ENCODE results near the gene SYNJ1.
A peak's percentile ranks its signal among the peaks of the same experiment; 100 is the strongest.
"Not testable (repeated sequence)": the region's sequence is repeated elsewhere in the genome, so short reads cannot be mapped to it uniquely, and the experiment has no call there.

The SYNJ1 gene

DNA sequence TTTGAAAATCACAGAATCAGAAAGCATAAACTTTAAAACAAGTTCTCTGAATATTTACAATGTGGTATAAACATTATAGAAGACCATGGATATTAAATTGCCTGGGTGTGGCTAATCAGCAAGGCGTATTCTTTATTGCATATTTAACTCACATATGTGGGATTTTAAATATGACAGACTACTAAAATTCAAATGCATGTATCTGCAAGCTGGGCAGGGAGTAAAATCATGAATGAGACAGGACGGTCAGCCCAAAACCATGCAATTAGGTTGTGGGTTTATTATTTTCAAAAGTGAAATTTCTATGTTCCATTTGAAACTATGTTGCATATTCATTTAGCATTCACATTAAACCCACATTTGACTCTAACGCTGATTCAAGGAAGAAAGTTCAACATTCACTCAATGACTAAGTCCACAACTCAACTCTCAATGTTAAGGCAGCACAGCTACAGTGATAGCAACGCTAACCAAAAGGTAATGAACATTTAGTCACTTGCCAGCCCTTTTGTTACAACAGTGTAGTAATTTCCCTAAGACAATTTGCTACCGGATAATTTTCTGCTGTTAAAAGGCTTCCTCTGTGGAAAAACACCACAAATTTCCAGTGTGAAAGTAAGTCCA lies 6.3 kb upstream of the SYNJ1 start:
- DNase-seq (ENCODE audit: low read depth), result no peak

GRCh38 chr21:32733356-32733755 lies 5.5 kb upstream of the SYNJ1 start:
- DNase-seq (ENCODE audit: low read depth), result no peak

DNA sequence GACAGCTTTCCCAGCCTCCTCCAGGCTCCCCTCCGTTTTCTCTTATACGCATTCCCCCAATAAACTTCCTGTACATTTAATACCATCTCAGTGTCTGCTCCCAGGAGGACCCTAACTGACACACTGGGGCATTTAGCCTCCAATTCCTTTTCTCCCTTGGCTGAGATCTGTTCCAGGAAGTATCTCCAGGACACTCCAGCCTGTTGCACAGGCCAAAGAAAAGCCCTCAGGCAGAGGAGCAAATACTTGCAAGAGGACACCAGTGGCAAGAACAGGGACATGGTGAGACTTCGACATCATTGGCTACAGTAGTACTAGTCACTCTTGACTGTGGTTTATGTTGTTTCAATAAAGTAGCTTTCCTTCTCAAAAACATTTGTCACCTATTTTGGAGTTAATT lies 4.7 kb upstream of the SYNJ1 start:
- no peak for DNase-seq (ENCODE audit: low read depth)

GRCh38 chr21:32728848-32729247 lies 1.0 kb upstream of the SYNJ1 start:
- no peak for DNase-seq (ENCODE audit: low read depth)

- no peak for DNase-seq (ENCODE audit: low read depth)
Measured at GRCh38 chr21:32728456-32728839, 635 bp upstream of the SYNJ1 start.

DNA sequence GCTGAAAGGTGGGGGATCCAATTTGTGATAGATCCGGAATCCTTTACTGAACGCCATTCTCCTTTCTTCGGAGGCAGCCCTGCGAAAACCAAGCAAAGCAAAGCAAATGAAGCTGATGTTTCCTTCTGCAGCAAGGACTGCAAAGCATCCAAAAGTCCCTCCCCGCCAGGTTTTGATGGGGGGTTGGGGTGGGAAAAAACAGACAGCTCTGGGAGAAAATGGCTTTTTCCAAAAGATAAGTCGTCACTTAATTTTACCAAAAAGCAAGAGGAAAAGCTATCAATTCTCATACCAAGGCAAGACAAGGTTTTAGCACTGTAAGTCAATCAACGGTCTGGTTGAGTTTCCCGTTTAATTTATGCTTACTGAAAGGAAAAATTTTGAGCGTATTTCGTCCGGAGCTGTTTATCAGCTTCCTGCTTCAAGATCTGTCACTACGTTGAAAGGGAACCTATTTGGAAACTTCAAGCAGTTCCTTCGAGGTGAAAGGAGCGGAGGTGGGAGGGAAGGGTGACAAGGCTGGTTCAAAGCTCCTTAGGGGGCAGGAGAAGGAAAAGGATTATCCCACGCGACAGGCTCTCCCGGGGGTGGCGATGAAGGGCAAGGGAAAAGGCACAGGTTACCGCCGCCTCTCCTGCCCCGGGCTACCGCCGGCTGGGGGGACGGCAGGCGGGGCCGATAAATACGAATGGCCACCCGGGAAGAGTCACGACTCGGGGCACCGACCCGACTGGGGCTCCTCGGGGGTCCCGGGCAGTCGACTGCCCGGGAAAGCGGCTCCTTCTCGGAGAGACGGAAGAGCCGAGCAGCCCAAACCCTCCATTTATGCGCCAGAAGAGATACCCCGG lies 750 bp downstream of the SYNJ1 start:
- DNase-seq (ENCODE audit: low read depth), result peak; percentile 6

GRCh38 chr21:32719085-32719484 lies 8.7 kb downstream of the SYNJ1 start:
- no peak for DNase-seq (ENCODE audit: low read depth)

DNA sequence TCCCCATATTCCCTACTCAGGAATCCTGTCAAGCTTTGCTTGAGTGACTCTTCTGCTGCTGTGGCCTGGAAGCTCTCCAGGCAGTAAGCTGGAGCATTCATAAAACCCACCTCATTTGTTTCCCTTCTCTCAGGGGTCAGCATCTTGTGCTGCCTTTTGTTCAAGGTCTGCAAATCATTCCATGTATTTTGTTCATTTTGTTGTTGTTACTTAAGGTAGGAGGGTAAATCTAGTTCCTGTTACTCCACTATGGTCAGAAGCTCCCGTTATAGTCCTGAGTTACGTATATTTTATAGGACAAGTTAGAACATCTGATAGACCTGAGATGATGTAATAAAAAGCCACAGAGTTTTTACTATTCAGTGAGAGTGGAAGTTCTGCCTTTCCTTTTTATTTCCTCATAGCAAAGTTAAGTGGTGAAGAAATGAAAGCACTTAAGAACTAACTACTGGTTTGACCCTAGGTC lies 9.9 kb downstream of the SYNJ1 start:
- DNase-seq (ENCODE audit: low read depth), result no peak

DNA sequence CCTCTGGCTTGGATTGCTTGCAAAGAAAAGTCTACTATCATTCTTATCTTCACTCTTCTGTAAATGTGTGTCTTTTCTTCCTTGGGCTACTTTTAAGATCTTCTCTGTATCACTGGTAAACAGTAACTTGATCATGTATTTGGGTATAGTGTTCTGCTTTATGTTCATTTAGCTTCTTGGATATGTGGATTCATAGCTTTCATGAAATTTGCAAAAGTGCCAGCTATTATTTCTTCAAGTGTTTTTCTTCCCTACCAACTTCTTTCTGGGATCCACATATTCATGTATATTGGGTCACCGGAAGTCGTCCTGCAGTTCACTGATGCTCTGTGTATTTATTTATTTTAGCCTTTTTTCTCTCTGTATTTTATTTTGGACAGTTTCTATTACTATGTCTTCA lies 11.3 kb downstream of the SYNJ1 start:
- no peak for DNase-seq (ENCODE audit: low read depth)

GRCh38 chr21:32713726-32714125 lies 14.1 kb downstream of the SYNJ1 start:
- no peak for DNase-seq (ENCODE audit: low read depth)

DNA sequence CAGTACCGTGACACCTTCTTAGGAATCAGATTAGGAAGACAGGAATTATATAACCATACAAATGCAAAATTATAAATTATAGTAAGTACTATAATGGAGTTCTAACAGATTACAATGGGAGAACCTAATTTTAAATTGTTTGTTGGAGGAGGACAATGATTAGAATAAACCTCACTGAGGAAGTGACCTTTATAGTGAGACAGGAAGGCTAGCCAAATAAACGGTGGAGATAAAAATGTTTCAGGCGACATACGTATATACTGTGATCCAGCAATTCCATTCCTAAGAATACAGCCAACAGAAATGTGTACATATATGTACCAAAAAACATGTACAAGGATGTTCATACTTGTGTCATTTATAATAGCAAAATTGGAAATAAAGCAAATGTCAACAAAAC lies 15.2 kb downstream of the SYNJ1 start:
- DNase-seq (ENCODE audit: low read depth), result no peak

DNA sequence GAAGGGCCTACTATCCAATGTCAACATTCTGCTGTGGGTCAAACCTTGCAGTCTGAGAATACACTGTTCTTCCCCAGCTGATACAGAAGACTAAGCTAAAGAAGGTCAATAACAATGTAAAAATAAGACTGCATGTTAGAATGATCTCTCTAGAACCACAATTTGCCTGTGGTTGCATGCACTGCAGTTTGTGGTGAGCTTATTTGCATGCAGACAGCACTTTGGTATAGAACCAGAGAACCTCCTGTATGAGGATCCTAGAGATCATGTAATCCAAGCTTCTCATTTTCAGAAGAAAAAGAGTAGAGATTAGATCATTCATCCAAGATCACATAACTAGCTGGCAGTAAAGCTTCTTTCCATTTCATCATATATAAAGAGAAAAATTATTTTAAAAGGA lies 15.8 kb downstream of the SYNJ1 start:
- DNase-seq (ENCODE audit: low read depth), result no peak

GRCh38 chr21:32710987-32711386 lies 16.8 kb downstream of the SYNJ1 start:
- DNase-seq (ENCODE audit: low read depth), result no peak

DNA sequence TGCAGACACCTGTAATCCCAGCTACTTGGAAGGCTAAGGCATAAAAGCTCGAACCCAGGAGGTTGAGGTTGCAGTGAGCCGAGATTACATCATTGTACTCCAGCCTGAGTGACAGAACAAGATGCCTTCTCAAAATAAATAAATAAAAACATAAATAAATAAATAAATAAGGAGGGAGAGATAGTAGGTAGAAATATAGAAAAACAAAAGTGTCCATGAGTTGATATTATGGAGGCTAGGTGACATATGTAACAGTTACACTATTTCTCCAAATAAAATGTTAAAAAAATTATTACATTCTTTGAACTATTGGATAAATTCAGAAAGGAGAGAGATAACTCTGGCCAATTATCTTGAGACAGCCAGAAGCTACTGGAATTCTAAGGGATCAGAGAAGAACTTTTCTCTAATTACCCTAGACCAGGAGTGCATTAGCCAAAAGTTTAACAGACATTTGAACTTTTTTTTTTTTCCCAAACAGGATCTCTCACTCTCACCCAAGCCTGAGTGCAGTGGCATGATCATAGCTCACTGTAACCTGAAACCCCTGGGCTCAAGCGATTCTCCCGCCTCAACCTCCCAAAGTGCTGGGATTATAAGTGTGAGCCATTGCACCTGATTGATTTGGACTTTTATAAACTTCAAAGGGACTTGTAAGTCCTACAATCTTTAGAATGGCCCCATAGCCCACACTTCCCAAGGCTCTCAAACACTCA lies 17.6 kb downstream of the SYNJ1 start:
- DNase-seq (ENCODE audit: low read depth), result no peak

GRCh38 chr21:32708069-32708468 lies 19.7 kb downstream of the SYNJ1 start:
- no peak for DNase-seq (ENCODE audit: low read depth)

GRCh38 chr21:32705901-32706300 lies 21.9 kb downstream of the SYNJ1 start:
- DNase-seq (ENCODE audit: low read depth), result no peak

DNA sequence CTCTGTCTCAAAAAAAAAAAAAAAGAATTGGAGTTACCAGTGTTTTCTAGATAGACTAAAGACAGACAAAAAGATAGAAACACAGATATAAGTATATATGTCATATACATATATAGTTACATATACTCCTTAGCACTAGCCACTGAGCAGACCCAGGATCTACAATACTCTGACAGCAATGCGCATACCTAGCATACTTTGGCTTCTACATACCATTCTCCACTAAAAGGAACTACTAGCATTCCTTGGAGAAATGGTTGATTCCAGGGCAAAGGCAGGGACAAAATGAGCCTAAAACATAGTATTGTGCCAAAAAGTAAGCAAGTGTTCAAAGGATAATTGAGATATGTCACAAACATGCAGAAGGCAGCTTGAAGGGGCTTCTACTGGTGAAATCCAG lies 22.7 kb downstream of the SYNJ1 start:
- DNase-seq (ENCODE audit: low read depth), result no peak

GRCh38 chr21:32702702-32703101 lies 25.1 kb downstream of the SYNJ1 start:
- peak; percentile 49 for DNase-seq (ENCODE audit: low read depth)

DNA sequence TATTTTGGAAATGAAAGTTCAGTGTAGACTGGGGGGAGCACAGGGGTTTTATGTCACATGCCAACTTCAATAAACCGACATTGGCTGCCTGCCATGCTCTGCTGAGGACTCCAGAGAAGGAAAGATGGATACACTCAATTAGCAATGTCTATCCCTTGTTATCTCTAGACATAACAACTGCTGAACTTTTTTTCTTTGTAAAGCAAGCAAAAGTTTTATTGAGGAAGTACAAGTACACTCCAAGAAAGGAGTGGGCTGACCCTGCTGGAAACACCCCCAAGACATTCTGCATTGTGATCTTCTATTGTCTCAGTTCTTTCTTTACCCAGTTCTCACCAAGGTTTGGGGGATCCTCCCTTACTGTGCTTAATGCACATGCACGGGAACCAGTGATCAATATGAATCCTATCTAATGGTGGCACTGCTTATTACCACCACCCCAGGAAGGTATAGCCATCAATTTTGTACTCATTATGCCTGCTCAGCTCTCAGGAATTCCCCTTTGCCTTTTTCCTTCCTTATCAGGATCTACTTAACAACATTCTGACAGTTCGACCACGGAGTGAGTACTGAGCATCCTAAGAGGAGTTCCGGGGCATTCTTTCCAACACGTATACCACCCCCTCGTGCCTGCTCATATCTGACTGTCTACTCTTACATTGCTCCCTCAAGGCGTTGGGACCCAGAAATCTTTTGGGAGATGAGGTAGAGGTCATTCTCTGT lies 28.7 kb downstream of the SYNJ1 start:
- DNase-seq (ENCODE audit: low read depth), result no peak

- no peak for DNase-seq (ENCODE audit: low read depth)
Measured at GRCh38 chr21:32698286-32698685, 29.5 kb downstream of the SYNJ1 start.

DNA sequence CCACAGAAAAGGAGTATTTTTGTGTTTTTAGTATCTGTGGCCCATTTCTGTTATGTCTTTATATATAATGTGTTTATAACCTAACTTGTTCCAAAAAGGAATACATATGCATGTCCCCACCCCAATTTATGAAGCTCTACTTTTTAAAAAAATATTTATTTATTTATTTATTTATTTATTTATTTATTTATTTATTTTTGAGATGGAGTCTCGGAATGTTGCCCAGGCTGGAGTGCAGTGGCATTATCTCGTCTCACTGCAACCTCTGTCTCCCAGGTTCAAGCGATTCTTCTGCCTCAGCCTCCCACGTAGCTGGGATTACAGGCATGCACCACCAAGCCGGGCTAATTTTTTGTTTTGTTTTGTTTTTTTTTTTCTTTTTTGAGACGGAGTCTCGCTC lies 32.3 kb downstream of the SYNJ1 start:
- DNase-seq (ENCODE audit: low read depth), result not testable (repeated sequence)

- DNase-seq (ENCODE audit: low read depth), result no peak
Measured at GRCh38 chr21:32693581-32693980, 34.2 kb downstream of the SYNJ1 start.
